GM12878 (cell line): ENCODE data around the gene GPC6.

ENCODE experiments used
- EP300 ChIP-seq, 2 experiments: fragments of 150-350 bp in 1 of 2; IDR thresholded peaks; 2 replicates each; pipeline ENCODE4 v1.6.1; 2011 to 2012; ENCODE audit warnings: low read depth in 2 of 2, low read length in 2 of 2, borderline replicate concordance in 1 of 2, improper control_type of control experiment in 1 of 2, inconsistent platforms in 1 of 2; ENCODE audit not compliant: control insufficient read depth in 1 of 2
- EZH2 ChIP-seq: IDR thresholded peaks from 2 replicates; pipeline ENCODE4 v1.6.1; 2012; ENCODE audit warnings: low read depth, mild to moderate bottlenecking, control low read depth, inconsistent platforms, low read length, borderline replicate concordance; ENCODE audit not compliant: control insufficient read depth
- FOS ChIP-seq: IDR thresholded peaks from 3 replicates; pipeline ENCODE4 v1.6.1; 2011; ENCODE audit warnings: borderline replicate concordance; ENCODE audit not compliant: insufficient read length; ENCODE audit errors: extremely low read depth
- JUNB ChIP-seq: IDR thresholded peaks from 2 replicates; pipeline ENCODE4 v1.6.1; 2016; ENCODE audit warnings: antibody characterized with exemption, mild to moderate bottlenecking
- LARP7 ChIP-seq: fragments of 450-650 bp; IDR thresholded peaks from 2 replicates; pipeline ENCODE4 v1.6.1; 2017; ENCODE audit warnings: mild to moderate bottlenecking
- NRF1 ChIP-seq: conservative IDR thresholded peaks from 2 replicates; pipeline ENCODE4 v1.6.1; 2011; ENCODE audit warnings: mild to moderate bottlenecking, low read depth, low read length, improper control_type of control experiment
- POLR2AphosphoS5 ChIP-seq: IDR thresholded peaks from 2 replicates; pipeline ENCODE4 v1.6.1; 2011; ENCODE audit warnings: mild to moderate bottlenecking, low read length, inconsistent platforms
- ZNF24 ChIP-seq: fragments of 450-650 bp; IDR thresholded peaks from 2 replicates; pipeline ENCODE4 v1.6.1; 2017; ENCODE audit warnings: antibody characterized with exemption, mild to moderate bottlenecking
- ZNF622 ChIP-seq: fragments of 450-650 bp; IDR thresholded peaks from 2 replicates; pipeline ENCODE4 v1.6.1; 2017; ENCODE audit warnings: mild to moderate bottlenecking, inconsistent platforms
- TF ChIP-seq, protein P1 (sequence below), 3 experiments: IDR thresholded peaks in 2 of 3; conservative IDR thresholded peaks in 1 of 3; 2 replicates each; pipeline ENCODE4 v1.5.1; 2011; ENCODE audit warnings: low read depth in 3 of 3, low read length in 3 of 3, mild to moderate bottlenecking in 3 of 3, control low read depth in 2 of 3, moderate library complexity in 2 of 3, inconsistent platforms in 1 of 3, mixed read lengths in 1 of 3; ENCODE audit not compliant: control insufficient read depth in 2 of 3, insufficient read depth in 1 of 3; ENCODE audit errors: extremely low read depth in 1 of 3
- TF ChIP-seq, protein P2 (sequence below): fragments of 450-650 bp; formaldehyde crosslinking; IDR thresholded peaks from 2 replicates; pipeline ENCODE4 v1.4.0; 2022; ENCODE audit warnings: mild to moderate bottlenecking, moderate library complexity
- TF ChIP-seq, protein P3 (sequence below): fragments of 450-650 bp; conservative IDR thresholded peaks from 2 replicates; pipeline ENCODE4 v1.6.1; 2017; ENCODE audit warnings: mild to moderate bottlenecking, moderate library complexity

GRCh38 chr13:93956426-93956825, 729.8 kb downstream of the GPC6 start:
- no peak for TF ChIP-seq FOS
- TF ChIP-seq, protein P1, sequence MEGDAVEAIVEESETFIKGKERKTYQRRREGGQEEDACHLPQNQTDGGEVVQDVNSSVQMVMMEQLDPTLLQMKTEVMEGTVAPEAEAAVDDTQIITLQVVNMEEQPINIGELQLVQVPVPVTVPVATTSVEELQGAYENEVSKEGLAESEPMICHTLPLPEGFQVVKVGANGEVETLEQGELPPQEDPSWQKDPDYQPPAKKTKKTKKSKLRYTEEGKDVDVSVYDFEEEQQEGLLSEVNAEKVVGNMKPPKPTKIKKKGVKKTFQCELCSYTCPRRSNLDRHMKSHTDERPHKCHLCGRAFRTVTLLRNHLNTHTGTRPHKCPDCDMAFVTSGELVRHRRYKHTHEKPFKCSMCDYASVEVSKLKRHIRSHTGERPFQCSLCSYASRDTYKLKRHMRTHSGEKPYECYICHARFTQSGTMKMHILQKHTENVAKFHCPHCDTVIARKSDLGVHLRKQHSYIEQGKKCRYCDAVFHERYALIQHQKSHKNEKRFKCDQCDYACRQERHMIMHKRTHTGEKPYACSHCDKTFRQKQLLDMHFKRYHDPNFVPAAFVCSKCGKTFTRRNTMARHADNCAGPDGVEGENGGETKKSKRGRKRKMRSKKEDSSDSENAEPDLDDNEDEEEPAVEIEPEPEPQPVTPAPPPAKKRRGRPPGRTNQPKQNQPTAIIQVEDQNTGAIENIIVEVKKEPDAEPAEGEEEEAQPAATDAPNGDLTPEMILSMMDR (IDR thresholded peaks at IDR 0.05 in 2 of 3, conservative IDR thresholded peaks at IDR 0.05 in 1 of 3; ENCODE audit: control insufficient read depth in 2 of 3, extremely low read depth in 1 of 3, insufficient read depth in 1 of 3, low read depth in 3 of 3, low read length in 3 of 3): no peak
- TF ChIP-seq ZNF622: no peak
- TF ChIP-seq EZH2: no peak
- no peak for TF ChIP-seq JUNB
- TF ChIP-seq EP300 (IDR thresholded peaks at IDR 0.05; ENCODE audit: borderline replicate concordance in 1 of 2, control insufficient read depth in 1 of 2, low read depth in 2 of 2, low read length in 2 of 2): no peak
- no peak for TF ChIP-seq ZNF24
- TF ChIP-seq, protein P2, sequence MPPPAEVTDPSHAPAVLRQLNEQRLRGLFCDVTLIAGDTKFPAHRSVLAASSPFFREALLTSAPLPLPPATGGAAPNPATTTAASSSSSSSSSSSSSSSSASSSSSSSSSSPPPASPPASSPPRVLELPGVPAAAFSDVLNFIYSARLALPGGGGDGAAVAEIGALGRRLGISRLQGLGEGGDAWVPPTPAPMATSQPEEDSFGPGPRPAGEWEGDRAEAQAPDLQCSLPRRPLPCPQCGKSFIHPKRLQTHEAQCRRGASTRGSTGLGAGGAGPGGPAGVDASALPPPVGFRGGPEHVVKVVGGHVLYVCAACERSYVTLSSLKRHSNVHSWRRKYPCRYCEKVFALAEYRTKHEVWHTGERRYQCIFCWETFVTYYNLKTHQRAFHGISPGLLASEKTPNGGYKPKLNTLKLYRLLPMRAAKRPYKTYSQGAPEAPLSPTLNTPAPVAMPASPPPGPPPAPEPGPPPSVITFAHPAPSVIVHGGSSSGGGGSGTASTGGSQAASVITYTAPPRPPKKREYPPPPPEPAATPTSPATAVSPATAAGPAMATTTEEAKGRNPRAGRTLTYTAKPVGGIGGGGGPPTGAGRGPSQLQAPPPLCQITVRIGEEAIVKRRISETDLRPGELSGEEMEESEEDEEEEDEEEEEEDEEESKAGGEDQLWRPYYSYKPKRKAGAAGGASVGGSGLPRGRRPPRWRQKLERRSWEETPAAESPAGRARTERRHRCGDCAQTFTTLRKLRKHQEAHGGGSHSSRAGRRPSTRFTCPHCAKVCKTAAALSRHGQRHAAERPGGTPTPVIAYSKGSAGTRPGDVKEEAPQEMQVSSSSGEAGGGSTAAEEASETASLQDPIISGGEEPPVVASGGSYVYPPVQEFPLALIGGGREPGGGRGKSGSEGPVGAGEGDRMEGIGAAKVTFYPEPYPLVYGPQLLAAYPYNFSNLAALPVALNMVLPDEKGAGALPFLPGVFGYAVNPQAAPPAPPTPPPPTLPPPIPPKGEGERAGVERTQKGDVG (CRISPR knock-in tag): no peak
- no peak for TF ChIP-seq POLR2AphosphoS5
- TF ChIP-seq LARP7: no peak
- TF ChIP-seq, protein P3, sequence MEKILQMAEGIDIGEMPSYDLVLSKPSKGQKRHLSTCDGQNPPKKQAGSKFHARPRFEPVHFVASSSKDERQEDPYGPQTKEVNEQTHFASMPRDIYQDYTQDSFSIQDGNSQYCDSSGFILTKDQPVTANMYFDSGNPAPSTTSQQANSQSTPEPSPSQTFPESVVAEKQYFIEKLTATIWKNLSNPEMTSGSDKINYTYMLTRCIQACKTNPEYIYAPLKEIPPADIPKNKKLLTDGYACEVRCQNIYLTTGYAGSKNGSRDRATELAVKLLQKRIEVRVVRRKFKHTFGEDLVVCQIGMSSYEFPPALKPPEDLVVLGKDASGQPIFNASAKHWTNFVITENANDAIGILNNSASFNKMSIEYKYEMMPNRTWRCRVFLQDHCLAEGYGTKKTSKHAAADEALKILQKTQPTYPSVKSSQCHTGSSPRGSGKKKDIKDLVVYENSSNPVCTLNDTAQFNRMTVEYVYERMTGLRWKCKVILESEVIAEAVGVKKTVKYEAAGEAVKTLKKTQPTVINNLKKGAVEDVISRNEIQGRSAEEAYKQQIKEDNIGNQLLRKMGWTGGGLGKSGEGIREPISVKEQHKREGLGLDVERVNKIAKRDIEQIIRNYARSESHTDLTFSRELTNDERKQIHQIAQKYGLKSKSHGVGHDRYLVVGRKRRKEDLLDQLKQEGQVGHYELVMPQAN: no peak
- TF ChIP-seq NRF1: no peak
